HG03159 (cell line): ENCODE measurements around the gene S100A16.

Experiments used
- ATAC-seq: cut with Tn5 transposase; IDR thresholded peaks from one replicate; pipeline ENCODE4 v1.9.1; 2021; ENCODE audit warnings: mild to moderate bottlenecking, moderate library complexity; ENCODE audit not compliant: unreplicated experiment

The S100A16 gene

DNA sequence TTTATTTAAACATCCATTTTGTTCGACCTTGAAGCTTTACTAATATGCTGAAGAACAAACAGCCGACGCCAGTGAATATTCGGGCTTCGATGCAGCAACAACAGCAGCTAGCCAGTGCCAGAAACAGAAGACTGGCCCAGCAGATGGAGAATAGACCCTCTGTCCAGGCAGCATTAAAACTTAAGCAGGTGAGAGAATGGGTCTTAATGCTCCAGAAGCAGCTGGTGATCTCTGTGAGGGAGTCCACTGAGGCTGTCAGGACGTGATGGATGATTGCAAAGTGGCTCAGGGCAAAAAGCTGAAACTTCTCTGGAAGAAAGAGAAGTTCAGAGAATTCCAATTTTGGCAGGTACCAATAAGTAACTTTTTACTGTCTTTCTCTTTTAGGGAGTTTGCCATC lies 25.3 kb upstream of the S100A16 start:
- no peak for ATAC-seq

DNA sequence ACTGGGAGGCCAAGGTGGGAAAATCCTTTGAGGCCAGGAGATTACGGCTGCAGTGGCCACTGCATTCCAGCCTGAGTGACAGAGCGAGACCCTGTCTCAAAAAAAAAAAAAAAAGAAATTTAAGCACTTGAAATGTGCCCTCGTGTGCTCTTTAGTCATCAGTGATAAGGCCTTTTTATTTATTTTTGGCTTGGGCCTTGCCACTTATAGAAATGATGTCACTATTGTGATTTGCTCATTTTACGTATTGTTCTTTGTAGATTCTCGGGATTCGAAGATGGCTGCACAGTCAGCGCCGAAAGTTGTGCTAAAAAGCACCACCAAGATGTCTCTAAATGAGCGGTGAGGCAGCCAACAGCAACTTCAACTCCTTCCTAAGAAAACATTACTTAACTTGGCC lies 23.4 kb upstream of the S100A16 start:
- no peak for ATAC-seq

DNA sequence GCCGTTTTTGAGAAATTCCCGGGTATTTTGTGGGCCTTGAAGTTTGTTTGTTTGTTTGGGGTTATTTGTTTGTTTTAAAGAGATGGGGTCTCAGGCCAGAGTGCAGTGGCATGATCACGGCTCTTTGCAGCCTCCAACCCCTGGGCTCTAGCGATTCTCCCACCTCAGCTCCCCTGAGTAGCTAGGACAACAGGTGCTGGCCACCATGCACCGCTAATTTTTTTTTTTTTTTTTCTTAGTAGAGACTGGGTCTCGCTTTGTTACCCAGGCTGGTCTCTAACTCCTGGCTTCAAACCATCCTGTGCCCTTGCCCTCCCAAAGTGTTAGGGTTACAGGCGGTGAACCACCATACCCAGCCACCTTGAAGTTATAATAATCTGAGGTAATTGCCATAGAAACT lies 22.9 kb upstream of the S100A16 start:
- no peak for ATAC-seq

- ATAC-seq = peak; percentile 82
Observed at GRCh38 chr1:153633754-153634665, 21.1 kb upstream of the S100A16 start, which contains the start of gene CHTOP. Gene CHTOP, plus strand, starts transcription at chr1:153634066. Its CDS starts 2,523 bp downstream, at chr1:153636589.

- ATAC-seq = no peak
Observed at GRCh38 chr1:153633161-153633753, 20.3 kb upstream of the S100A16 start.

GRCh38 chr1:153631047-153632022 lies 18.4 kb upstream of the S100A16 start:
- ATAC-seq = no peak

GRCh38 chr1:153630384-153630783 lies 17.4 kb upstream of the S100A16 start:
- no peak for ATAC-seq

DNA sequence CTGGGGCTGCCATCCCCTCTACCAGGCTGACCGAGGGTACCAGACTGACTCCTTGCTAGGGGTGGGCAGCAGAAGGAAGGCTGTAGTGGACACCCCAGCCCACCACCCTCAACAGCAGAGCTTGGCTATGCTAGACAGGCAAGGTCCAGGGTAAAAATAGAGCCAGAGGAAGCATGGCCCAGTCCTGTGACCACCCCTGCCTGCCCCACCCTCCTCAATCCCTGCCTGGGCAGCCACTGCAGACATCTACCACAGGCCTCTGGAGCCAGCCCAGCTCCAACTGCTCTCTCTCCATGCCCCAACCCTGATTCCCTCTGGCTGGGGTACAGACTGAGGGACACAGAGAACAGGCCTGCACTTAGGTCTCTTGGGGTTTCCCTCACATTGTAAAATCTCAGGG lies 17.0 kb upstream of the S100A16 start:
- no peak for ATAC-seq

DNA sequence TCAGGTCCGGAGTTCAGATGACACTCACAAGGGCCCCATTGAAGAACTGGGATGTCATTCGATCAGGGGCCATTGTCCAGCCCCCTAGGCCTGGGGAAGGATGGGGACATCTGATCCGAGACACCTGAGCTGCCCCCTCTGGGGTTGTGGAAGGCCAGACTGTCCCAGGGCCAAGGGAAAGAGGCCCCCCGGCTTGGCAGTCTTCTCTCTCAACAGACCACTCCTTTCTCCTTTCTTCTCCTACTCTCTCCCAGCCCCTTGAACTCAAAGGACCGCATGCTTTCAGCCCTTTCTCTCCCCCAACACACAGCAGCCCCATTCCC lies 16.4 kb upstream of the S100A16 start:
- ATAC-seq = no peak

DNA sequence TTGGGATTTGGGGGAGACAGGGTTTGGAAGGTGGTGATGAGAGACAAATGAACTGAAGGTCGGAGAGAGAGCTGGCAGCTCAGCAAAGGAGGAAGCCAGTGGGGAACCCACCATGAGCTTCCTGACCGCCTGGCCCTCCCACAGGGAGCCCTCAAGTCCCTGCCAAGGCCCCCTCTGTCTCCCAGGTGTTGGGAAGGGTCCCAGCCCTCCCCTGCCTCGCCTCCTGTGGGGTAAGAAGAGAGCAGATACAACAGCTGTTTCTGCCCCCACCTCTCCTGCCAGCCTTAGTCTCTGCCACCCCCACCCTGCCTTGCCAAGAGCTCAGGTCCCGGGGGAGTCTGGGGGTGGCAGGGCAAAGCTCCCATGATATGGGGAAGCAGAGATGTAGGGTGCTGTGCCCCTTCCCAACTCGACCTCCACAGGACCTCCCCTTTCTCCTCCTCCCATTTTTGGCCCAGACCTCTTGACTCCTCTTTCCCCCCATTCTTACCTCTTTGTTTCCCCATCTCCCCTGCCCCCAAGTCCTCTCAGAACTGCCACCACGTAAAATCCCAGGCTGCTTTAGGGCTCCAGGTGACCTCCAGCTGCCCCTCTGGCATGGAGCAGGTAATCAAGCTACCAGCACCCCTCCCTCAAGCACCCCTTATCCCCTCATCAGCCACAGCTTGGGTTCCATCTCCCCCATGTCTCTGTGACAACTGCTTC lies 15.9 kb upstream of the S100A16 start:
- no peak for ATAC-seq

DNA sequence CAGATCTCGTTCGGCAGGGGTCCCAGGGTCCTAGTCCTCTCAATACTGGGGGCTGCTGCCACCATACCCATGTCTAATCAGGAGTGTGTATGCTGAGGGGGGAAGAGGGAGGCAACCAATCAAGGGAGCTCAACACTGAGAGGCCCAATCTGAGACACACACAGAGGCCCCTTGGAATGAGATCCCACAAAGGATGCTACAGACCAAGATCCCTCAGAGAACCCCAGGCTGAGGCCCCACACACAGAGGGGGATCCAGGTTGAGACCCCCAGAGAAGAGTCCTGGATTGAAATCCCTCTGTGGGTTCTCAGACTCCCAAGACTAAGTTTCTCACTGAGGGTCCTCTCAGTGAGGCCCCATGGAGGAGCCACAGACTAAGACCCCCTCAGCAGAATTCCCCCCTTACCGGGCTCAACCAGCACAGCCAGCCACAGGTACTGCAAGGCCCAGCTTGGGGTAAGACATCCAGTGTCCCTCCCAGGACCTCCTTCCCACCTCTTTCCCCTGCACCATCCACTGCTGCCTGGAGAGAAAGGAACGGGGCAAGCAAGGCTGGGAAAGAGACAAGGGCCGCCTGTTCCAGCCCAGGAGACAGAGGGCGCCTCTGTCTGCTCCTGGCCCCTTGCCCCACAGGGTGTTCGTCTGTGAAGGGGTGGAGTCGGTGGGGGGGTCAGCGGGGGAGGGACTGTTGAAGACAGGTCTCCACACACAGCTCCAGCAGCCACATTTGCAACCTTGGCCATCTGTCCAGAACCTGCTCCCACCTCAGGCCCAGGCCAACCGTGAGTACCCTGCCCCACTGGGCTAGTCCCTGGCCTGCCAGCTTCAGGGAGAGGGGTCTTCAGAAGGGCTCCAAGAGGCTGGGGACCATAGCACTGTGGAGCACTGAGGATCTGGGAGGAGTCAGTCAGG lies 15.0 kb upstream of the S100A16 start, which contains the start of gene S100A1:
Gene S100A1, plus strand, starts transcription at position 720 of the 912 bp plus-strand sequence. CDS start 2,088 bp downstream, outside the sequence.
- ATAC-seq = no peak

DNA sequence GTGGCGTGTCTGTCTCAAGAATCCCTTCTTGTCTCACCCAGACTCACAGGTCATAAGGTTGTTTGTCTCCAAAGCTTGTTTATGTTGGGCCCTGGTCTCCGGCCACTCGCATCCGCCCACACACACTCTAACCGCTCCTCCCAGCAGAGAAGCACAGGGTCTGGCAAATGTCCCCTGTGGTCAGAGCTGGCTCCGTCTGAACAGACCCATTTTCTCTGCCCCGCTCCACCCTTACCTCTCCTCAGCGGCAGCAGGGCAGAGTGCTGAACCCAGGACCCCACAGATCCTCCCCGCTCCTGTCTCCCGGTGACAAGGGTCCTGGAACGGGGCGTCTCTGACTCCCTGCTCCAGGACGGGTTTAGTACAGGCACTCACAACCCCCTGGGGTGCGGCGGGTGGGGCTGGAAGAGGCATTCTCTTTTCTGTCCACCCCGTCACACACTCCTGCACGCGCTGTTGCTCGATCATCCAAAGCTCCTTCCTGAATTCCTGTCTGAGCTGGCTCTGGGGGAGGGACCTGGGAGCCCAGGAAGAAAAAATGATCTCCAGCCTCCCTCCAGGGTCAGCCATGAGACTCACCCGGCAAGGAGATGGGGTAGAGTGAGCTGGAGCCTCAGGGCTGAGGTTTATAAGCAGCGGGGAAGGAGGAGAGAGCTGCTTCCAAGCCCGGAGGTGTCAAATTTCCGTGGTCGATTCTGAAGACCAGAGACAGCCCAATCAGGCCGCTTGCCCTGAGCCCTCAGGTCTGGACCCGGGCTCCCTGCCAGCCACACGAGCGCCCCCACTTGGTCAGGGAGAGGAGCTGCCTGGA lies 14.2 kb upstream of the S100A16 start, which contains the start of gene S100A13:
Gene S100A13, minus strand, starts transcription at position 602 of the 811 bp plus-strand sequence. CDS start 1,033 bp downstream, outside the sequence.
- no peak for ATAC-seq

DNA sequence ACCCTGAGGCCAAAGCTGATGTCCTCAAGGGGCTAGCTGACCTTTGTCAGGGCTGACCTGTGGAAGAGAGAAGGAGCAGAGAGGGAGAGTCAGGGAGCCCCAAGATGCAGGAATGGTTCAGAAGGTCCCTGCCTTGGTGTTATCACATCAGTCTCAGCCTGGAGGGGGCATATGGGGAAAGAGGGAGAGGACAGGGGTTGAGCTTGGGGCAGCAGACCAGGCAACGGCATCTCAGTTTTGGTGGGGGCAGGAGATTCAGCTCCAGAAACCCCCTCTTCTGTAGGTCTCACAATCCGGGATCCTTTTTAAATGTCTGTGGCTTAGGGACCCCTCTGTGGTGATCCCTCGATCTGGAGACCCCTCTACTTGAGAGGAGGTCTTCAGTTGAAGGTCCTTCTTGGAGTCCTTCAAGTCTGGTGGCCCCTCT lies 13.6 kb upstream of the S100A16 start:
- ATAC-seq = no peak

DNA sequence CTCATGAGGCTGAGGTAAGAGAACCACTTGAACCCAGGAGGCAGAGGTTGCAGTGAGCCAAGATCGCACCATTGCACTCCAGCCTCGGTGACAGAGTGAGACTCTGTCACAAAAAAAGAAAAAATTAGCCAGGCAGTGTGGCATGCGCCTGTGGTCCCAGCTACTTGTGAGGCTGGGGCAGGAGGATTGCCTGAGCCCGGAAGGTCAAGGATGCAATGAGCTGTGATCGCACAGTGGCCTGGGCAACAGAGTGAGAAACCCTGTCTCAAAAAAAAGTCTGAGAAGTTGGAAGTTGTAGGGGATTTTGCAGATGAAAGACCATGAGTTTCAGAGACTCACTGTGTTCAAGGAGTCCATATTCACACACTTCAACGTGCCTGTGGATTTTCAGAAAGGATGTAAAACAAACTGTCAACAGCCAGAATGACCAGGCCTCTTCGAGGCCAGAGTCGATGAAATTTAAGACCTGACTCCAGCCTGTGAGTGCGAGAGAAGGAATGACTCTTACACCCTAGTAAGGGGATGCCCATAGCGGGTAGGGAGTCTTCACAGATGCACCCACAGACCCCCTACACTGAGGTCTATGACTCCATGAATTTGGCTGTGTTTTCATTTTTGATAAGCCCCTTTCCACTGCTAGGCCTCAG lies 12.2 kb upstream of the S100A16 start:
- ATAC-seq = no peak

DNA sequence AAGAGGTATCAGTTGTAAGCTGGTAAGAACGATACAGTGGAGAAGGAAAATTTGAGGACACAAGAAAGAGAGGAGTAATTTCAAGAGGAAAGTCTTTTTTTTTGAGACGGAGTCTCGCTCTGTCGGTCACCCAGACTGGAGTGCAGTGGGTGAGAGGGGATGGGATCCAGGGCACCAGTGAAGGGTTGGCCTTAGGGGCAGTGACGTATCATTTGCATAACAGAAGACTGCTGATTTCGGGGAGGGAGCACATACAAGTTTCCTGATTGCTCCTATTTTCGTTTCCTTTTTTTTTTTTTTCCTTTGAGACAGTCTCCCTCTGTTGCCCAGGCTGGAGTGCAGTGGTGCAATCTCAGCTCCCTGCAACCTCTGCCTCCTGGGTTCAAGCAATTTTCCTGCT lies 10.2 kb upstream of the S100A16 start:
- no peak for ATAC-seq

DNA sequence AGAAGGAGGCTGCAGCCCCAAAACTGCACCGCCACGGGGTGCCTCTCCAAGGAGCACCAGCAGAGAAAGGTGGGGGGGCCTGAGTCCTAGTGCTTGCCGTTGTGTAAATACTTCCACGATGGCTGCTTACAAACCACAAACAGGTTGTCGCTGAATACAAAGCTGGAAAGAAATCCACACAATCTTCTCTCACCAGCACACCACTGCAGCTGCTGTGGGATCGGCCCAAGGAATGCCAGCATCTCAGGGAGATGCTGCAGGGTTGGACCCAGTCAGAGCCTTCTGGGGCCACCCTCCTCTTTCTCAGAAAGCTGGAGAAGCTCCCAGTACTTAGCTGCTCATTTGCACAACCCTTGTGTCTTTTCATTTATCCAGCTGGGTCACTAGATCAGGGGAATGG lies 6.2 kb upstream of the S100A16 start:
- no peak for ATAC-seq

GRCh38 chr1:153617663-153618062 lies 4.7 kb upstream of the S100A16 start:
- ATAC-seq = peak; percentile 63

DNA sequence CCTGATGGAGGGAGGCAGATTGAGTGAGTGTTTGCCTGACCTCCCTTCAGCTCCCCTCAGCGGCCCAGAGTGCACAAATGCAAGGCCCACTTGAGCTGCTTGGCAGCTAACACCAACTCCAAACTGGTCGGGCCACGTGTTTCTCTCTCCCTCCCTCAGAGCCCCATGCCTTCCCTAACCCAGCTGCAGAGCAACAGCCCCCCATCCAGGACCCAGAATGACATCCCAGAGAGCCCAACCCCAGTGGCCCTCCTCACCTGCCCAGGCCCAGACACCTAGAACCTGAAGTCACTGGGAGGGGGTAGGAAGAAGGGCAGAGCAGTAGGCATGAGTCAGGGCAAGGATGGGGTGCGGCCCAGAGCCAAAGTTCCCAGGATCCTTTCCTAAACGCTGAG lies 4.0 kb upstream of the S100A16 start:
- no peak for ATAC-seq
